NB4 (cell line): ENCODE data around the gene TXN2.

ENCODE experiments used
- POLR2A ChIP-seq: IDR thresholded peaks from 2 replicates; pipeline ENCODE4 v1.6.1; 2011; ENCODE audit warnings: mild to moderate bottlenecking; ENCODE audit not compliant: insufficient read length; ENCODE audit errors: extremely low read depth
- TF ChIP-seq, protein P1 (sequence below): IDR thresholded peaks from one replicate; pipeline ENCODE4 v1.5.1; 2012; ENCODE audit warnings: low read depth, low read length

DNA sequence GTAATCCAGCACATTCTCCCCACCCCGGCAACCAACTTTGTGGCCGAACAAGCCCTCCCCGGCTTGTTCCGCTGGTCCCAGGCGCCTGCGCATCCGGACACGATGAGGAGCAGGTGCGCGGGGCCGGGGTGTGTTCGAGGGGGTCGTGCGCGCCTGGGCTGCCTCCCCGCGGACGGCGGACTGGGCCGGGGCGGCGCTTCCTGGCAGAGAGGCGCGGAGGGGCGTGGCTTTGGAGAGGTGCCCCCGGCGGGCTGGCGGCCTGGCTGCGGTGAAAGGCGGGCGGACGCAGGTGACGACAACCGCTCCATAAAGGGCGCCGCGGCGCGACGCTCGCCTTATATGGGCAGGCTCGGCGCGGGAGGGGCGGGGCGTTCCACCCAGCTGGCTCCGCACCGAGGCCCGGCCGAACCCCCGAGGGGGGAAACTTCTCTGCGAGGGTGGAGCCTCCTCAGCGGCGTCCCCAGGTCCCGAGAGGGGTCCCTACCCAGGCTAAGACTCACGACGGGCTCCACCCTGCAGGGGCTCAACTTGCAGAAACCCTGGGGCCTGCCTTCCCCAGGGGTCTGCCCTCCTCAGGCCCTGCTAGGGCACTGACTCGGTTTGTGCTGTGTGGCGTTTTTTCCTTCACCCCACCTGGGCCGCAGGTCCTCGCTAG is 26.4 kb downstream of the TXN2 start:
- TF ChIP-seq, protein P1, sequence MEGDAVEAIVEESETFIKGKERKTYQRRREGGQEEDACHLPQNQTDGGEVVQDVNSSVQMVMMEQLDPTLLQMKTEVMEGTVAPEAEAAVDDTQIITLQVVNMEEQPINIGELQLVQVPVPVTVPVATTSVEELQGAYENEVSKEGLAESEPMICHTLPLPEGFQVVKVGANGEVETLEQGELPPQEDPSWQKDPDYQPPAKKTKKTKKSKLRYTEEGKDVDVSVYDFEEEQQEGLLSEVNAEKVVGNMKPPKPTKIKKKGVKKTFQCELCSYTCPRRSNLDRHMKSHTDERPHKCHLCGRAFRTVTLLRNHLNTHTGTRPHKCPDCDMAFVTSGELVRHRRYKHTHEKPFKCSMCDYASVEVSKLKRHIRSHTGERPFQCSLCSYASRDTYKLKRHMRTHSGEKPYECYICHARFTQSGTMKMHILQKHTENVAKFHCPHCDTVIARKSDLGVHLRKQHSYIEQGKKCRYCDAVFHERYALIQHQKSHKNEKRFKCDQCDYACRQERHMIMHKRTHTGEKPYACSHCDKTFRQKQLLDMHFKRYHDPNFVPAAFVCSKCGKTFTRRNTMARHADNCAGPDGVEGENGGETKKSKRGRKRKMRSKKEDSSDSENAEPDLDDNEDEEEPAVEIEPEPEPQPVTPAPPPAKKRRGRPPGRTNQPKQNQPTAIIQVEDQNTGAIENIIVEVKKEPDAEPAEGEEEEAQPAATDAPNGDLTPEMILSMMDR: no peak
- TF ChIP-seq POLR2A: no peak
